GM12878 (cell line): ENCODE measurements around the gene OPN3. TPM values are rescaled to one million over a fixed set of nuclear protein-coding genes. Genes with fewer than 3 reads are reported as not detected.

Experiments used
- CBX3 ChIP-seq: fragments of 200-600 bp; sonication (generic); IDR thresholded peaks from 2 replicates; pipeline ENCODE4 v1.6.1; 2016; ENCODE audit warnings: low read depth, borderline replicate concordance
- CREM ChIP-seq: IDR thresholded peaks from 2 replicates; pipeline ENCODE4 v1.6.1; 2014; ENCODE audit warnings: antibody characterized with exemption, low read depth
- CTCF ChIP-seq, 3 experiments: IDR thresholded peaks in 2 of 3; conservative IDR thresholded peaks in 1 of 3; 2 replicates each; pipeline ENCODE4 v1.5.1; 2011; ENCODE audit warnings: low read depth in 3 of 3, low read length in 3 of 3, mild to moderate bottlenecking in 3 of 3, control low read depth in 2 of 3, moderate library complexity in 2 of 3, inconsistent platforms in 1 of 3, mixed read lengths in 1 of 3; ENCODE audit not compliant: control insufficient read depth in 2 of 3, insufficient read depth in 1 of 3; ENCODE audit errors: extremely low read depth in 1 of 3
- DPF2 ChIP-seq: fragments of 450-650 bp; IDR thresholded peaks from 2 replicates; pipeline ENCODE4 v1.6.1; 2017; ENCODE audit warnings: mild to moderate bottlenecking
- FOS ChIP-seq: IDR thresholded peaks from 3 replicates; pipeline ENCODE4 v1.6.1; 2011; ENCODE audit warnings: borderline replicate concordance; ENCODE audit not compliant: insufficient read length; ENCODE audit errors: extremely low read depth
- HDAC2 ChIP-seq: fragments of 200-600 bp; sonication (generic); IDR thresholded peaks from 2 replicates; pipeline ENCODE4 v1.6.1; 2017
- KAT2A ChIP-seq: conservative IDR thresholded peaks from 2 replicates; pipeline ENCODE4 v1.6.1; 2011; ENCODE audit warnings: low read depth, low read length; ENCODE audit not compliant: control insufficient read depth
- NBN ChIP-seq: fragments of 450-650 bp; IDR thresholded peaks from 2 replicates; pipeline ENCODE4 v1.6.1; 2016
- NKRF ChIP-seq: fragments of 450-650 bp; conservative IDR thresholded peaks from 2 replicates; pipeline ENCODE4 v1.6.1; 2017; ENCODE audit warnings: mild to moderate bottlenecking, moderate library complexity
- RCOR1 ChIP-seq: conservative IDR thresholded peaks from 2 replicates; pipeline ENCODE4 v1.6.1; 2012; ENCODE audit warnings: low read depth, low read length, improper control_type of control experiment
- RELB ChIP-seq: fragments of 450-650 bp; IDR thresholded peaks from 2 replicates; pipeline ENCODE4 v1.6.1; 2017; ENCODE audit warnings: low read depth, mild to moderate bottlenecking, moderate library complexity
- RFX5 ChIP-seq: IDR thresholded peaks from 2 replicates; pipeline ENCODE4 v1.6.1; 2011; ENCODE audit warnings: low read depth, low read length, improper control_type of control experiment
- SREBF2 ChIP-seq: IDR thresholded peaks from 2 replicates; pipeline ENCODE4 v1.6.1; 2012; ENCODE audit warnings: mild to moderate bottlenecking, low read length
- SUZ12 ChIP-seq: fragments of 200-600 bp; sonication (generic); IDR thresholded peaks from one replicate; pipeline ENCODE4 v1.6.1; 2018; ENCODE audit warnings: antibody characterized with exemption, mild to moderate bottlenecking; ENCODE audit not compliant: unreplicated experiment
- TCF12 ChIP-seq: IDR thresholded peaks from 2 replicates; pipeline ENCODE4 v1.6.1; 2011; ENCODE audit warnings: low read depth, mild to moderate bottlenecking, low read length
- ZBTB11 ChIP-seq: fragments of 450-650 bp; formaldehyde crosslinking; IDR thresholded peaks from 2 replicates; pipeline ENCODE4 v1.5.0; 2022; ENCODE audit warnings: mild to moderate bottlenecking, missing genetic modification characterization
- polyA plus RNA-seq, 11 experiments: library from polyadenylated mRNA; depleted of rRNA in 4 of 11; unstranded in 6 of 11; stranded (reverse) in 5 of 11; fragments of >200 nt; fragmentation: Nextera tagmentation in 4 of 11; fragmentation: Illumina TruSeq in 1 of 11; extraction: Ambion mirVana in 4 of 11; extraction: Trizol in 1 of 11; gene quantifications; 1 replicate in 1 of 11; 2 replicates in 10 of 11; pipeline versions ENCODE4 v1.2.1 to v1.2.3, GENCODE V29; 2011 to 2016; ENCODE audit warnings: inconsistent platforms in 2 of 11, missing spikeins in 2 of 11, low read depth in 1 of 11
- total RNA-seq, 4 experiments: library from RNA; depleted of rRNA in 3 of 4; stranded (reverse); fragments of >200 nt in 3 of 4; fragmentation: Illumina TruSeq in 1 of 4; extraction: Trizol in 1 of 4; gene quantifications; 2 replicates each; pipeline versions ENCODE4 v1.2.1 to v1.2.3, GENCODE V29; 2013 to 2021
- TF ChIP-seq, protein P1 (sequence below): IDR thresholded peaks from 2 replicates; pipeline ENCODE4 v1.6.1; 2012; ENCODE audit warnings: low read depth, low read length, improper control_type of control experiment
- TF ChIP-seq, protein P2 (sequence below): fragments of 450-650 bp; IDR thresholded peaks from 2 replicates; pipeline ENCODE4 v1.6.1; 2017; ENCODE audit warnings: borderline replicate concordance

Gene OPN3
- total and polyA plus RNA-seq, 10 of the 15 experiments (the other 5 are each of a cell fraction or from before 2014, with no cell fraction given), result 0.26 to 12.2 (median 7.4) TPM

DNA sequence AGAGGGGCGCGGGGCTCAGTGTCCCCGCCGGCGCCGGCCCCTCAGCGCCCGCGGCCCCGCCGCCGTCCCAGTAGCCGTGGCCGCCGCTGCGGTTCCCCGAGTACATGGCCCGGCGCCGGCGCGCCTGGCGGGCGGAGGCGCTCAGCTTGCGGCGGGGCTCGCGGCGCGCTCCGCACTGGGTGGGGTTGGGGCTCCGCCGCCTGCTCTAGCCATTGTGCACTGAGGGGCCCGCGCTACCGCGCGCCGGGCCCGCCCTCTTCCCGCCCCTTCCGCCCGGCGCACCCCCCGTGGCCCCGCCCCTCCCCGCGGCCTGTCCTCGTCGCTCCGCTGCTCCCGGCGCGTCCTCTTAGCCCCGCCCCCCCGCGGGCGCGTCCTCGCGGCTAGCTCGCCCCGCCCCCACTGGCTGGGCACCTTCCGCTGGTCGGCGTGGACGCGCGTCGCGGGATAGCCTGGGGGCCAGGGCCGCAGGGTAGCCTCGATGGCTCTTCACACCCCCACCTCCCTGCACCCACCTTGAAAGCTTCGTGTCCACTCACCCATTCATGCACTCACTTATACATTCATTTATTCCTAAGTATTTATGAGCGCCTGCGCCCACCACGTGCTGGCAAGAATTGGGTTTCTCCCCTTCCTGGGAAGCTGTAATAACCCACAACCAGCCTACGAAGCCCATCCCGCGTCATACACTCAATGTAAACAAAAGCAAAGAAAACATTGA, at the start of gene OPN3, which contains the start of gene CHML (continued):
- TF ChIP-seq RELB (no peak), CTCF (IDR thresholded peaks at IDR 0.05 in 2 of 3, conservative IDR thresholded peaks at IDR 0.05 in 1 of 3; ENCODE audit: control insufficient read depth in 2 of 3, extremely low read depth in 1 of 3, insufficient read depth in 1 of 3, low read depth in 3 of 3, low read length in 3 of 3) (no peak), SREBF2 (no peak), HDAC2 (no peak), TCF12 (no peak), DPF2 (no peak), NBN (no peak), FOS (no peak), KAT2A (no peak), RCOR1 (no peak), ZBTB11 (CRISPR knock-in tag) (no peak), SUZ12 (no peak), NKRF (peak; percentile 62; the same call in 1 of the 2 replicates), CREM (no peak), CBX3 (no peak), RFX5 (no peak)
- TF ChIP-seq, protein P1, sequence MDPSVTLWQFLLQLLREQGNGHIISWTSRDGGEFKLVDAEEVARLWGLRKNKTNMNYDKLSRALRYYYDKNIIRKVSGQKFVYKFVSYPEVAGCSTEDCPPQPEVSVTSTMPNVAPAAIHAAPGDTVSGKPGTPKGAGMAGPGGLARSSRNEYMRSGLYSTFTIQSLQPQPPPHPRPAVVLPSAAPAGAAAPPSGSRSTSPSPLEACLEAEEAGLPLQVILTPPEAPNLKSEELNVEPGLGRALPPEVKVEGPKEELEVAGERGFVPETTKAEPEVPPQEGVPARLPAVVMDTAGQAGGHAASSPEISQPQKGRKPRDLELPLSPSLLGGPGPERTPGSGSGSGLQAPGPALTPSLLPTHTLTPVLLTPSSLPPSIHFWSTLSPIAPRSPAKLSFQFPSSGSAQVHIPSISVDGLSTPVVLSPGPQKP, result 0 out of 2 replicates have a peak, but pooled peaks have one; percentile 14
- TF ChIP-seq, protein P2, sequence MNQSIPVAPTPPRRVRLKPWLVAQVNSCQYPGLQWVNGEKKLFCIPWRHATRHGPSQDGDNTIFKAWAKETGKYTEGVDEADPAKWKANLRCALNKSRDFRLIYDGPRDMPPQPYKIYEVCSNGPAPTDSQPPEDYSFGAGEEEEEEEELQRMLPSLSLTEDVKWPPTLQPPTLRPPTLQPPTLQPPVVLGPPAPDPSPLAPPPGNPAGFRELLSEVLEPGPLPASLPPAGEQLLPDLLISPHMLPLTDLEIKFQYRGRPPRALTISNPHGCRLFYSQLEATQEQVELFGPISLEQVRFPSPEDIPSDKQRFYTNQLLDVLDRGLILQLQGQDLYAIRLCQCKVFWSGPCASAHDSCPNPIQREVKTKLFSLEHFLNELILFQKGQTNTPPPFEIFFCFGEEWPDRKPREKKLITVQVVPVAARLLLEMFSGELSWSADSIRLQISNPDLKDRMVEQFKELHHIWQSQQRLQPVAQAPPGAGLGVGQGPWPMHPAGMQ, result no peak
